ENCODE results near the gene ABCC1.
"Not testable (repeated sequence)": the region's sequence is repeated elsewhere in the genome, so short reads cannot be mapped to it uniquely, and the experiment has no call there.

ABCC1 gene

DNA sequence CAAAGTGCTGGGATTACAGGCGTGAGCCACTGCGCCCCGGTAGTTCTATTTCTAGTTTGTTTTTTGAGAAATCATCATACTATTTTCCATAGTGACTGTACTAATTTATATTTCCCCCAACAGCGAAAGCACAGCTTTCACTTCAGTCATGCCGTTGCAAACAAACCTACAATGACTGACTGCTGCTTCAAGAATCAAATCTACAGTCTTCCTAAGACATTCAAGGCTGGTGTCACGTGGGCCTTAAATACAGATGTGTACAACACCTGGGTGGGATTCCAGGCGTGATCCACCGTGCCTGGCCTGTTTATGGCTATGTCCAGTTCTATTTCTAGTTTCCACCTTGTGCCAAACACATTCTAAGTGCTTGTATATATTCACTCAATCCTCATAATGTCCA is 201.9 kb downstream of the ABCC1 start:
- TF ChIP-seq, protein P1, sequence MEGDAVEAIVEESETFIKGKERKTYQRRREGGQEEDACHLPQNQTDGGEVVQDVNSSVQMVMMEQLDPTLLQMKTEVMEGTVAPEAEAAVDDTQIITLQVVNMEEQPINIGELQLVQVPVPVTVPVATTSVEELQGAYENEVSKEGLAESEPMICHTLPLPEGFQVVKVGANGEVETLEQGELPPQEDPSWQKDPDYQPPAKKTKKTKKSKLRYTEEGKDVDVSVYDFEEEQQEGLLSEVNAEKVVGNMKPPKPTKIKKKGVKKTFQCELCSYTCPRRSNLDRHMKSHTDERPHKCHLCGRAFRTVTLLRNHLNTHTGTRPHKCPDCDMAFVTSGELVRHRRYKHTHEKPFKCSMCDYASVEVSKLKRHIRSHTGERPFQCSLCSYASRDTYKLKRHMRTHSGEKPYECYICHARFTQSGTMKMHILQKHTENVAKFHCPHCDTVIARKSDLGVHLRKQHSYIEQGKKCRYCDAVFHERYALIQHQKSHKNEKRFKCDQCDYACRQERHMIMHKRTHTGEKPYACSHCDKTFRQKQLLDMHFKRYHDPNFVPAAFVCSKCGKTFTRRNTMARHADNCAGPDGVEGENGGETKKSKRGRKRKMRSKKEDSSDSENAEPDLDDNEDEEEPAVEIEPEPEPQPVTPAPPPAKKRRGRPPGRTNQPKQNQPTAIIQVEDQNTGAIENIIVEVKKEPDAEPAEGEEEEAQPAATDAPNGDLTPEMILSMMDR (IDR thresholded peaks at IDR 0.05; ENCODE audit: low read depth, low read length), result no peak
- Histone ChIP-seq H3K27me3 (no peaks in the 10 kb centered on the region), H3K4me3 (ENCODE audit: low read depth, low read length) (no peak overlapping the region), H3K36me3 (peaks cover 3% of the 10 kb centered on the region), H3K4me1 (peaks cover 10% of the 10 kb centered on the region), H3K9me3 (no peaks in the 10 kb centered on the region; the same call in 1 of the 2 replicates)
- no peak for DNase-seq

DNA sequence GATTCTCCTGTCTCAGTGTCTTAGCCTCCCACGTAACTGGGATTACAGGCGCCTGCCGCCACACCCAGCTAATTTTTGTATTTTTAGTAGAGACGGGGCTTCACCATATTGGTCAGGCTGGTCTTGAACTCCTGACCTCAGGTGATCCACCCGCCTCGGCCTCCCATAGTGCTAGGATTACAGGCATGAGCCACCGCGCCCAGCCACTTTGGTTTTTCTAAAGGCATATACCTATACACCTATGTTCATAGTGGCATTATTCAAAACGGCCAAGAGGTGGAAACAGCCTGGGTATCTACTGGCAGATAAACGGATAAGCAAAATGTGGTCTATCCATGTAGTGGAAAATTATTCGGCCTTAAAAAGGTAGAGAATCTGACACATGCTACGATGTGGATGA is 203.6 kb downstream of the ABCC1 start:
- not testable (repeated sequence) for H3K4me1 ChIP-seq; H3K4me3 ChIP-seq (ENCODE audit: low read depth, low read length); H3K27me3 ChIP-seq; H3K9me3 ChIP-seq; H3K36me3 ChIP-seq; DNase-seq

DNA sequence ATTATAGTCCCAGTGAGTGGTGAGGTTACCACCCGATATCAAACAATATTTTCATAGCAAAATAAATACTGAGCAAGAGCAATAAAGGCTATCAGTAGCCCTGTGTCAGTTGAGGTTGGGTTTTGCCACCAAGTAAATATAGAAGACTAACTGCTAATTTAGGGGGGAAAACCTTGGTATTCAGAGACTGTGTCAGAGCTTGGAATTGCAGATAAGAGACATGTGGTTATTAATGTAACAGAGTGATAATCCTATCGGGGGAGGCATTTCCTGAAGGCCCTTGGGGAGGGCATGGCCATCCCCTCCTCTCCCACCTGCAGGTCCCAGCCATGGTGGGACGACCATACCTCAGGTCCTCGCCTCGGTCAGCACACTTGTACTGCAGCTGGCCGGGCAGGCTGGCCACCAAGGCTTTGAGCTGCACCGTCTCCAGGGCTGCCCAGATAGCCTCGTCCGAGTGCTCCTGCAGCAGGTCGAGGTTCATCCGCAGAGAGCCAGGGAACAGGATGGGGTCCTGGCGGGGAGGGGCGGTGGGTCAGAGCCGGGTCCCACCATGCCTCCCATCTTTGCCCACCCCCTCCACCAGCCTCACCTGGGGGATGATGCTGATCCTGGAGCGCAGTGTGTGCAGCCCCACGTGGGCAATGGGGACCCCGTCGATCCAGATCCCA is 205.0 kb downstream of the ABCC1 start:
- H3K27me3 ChIP-seq, result no peaks in the 10 kb centered on the region
- H3K4me3 ChIP-seq (ENCODE audit: low read depth, low read length), result no peak overlapping the region
- H3K4me1 ChIP-seq, result peaks cover 10% of the 10 kb centered on the region
- TF ChIP-seq, protein P1 (IDR thresholded peaks at IDR 0.05; ENCODE audit: low read depth, low read length), result no peak
- peaks cover 6% of the 10 kb centered on the region; the same call in 1 of the 2 replicates for H3K9me3 ChIP-seq
- no peak for DNase-seq
- no peaks in the 10 kb centered on the region for H3K36me3 ChIP-seq

DNA sequence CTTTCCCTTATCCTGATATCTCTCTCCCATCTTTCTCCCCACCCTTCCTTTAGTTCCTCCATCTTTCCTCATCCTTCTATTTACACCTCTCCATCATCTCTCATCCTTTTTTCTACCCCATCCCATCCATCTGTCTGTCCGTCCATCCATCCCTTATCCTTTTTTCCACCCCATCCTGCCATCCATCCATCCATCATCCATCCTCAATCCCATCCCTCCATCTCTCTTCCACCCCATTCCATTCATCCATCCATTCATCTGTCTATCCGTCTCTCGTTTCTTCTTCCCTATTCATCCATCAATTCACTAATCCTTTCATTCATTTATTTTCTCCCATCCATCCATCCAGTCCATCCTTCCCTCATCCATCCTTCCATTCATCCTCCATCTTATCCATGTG is 205.8 kb downstream of the ABCC1 start:
- TF ChIP-seq, protein P1 (IDR thresholded peaks at IDR 0.05; ENCODE audit: low read depth, low read length), result no peak
- no peak overlapping the region for H3K4me3 ChIP-seq (ENCODE audit: low read depth, low read length)
- no peaks in the 10 kb centered on the region for H3K36me3 ChIP-seq
- H3K27me3 ChIP-seq, result no peaks in the 10 kb centered on the region
- DNase-seq, result no peak
- peaks cover 6% of the 10 kb centered on the region for H3K4me1 ChIP-seq
- H3K9me3 ChIP-seq, result peaks cover 6% of the 10 kb centered on the region; the same call in 1 of the 2 replicates

DNA sequence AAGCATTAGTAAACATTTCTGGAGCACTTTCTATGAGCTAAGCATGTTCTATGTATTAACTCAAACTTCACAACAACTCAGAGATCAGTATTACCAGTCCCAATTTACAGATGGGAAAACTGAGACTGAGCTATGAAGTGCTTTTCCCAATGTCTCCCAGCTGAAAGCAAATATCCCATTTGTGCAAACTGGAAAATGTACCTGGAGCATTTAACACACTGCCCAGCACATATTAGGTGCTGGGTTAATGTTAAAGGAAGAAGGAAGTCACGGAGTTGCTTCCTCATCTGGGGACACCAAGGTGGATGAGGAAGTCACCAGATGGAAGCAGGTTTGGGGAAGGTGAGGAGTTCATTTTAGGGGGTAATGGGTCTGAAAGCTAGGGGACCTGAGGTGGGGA is 207.8 kb downstream of the ABCC1 start:
- TF ChIP-seq, protein P1 (IDR thresholded peaks at IDR 0.05; ENCODE audit: low read depth, low read length), result no peak
- Histone ChIP-seq H3K36me3 (no peaks in the 10 kb centered on the region), H3K9me3 (peaks cover 6% of the 10 kb centered on the region; the same call in 1 of the 2 replicates), H3K4me1 (no peaks in the 10 kb centered on the region), H3K27me3 (no peaks in the 10 kb centered on the region), H3K4me3 (ENCODE audit: low read depth, low read length) (no peak overlapping the region)
- no peak for DNase-seq

DNA sequence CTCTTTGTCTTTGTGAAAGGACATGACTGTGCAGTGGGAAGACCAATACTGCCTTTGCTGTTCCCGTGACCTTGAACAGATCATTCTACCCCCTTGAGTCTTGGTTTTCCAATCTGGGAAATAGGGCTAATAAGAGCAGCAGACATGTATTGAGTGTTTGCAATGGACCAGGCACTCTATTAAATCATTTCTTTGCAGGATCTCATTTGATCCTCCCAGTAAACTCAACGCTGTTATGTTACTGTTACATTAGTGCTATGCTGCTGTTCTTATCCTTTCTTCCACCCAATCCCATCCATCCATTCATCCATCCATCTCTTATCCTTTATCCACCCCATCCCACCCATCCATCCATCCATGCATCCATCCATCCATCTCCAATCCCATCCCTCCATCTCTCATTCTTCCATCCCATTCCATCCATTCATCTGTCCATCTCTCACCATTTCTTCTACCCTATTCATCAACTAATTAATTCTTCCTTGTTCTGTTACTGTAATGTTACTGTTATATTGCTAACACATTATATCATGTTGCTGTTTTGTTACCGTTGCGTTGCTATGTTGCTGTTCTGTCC is 208.8 kb downstream of the ABCC1 start:
- H3K27me3 ChIP-seq, result no peaks in the 10 kb centered on the region
- H3K9me3 ChIP-seq, result peaks cover 6% of the 10 kb centered on the region; the same call in 1 of the 2 replicates
- H3K4me3 ChIP-seq (ENCODE audit: low read depth, low read length), result no peak overlapping the region
- no peaks in the 10 kb centered on the region for H3K36me3 ChIP-seq
- DNase-seq, result no peak
- H3K4me1 ChIP-seq, result no peaks in the 10 kb centered on the region
- TF ChIP-seq, protein P1 (IDR thresholded peaks at IDR 0.05; ENCODE audit: low read depth, low read length), result no peak
